CD4-positive, alpha-beta T cell (primary cell): ENCODE results near the gene SLC13A3. TPM values are rescaled to one million over a fixed set of nuclear protein-coding genes. Genes with fewer than 3 reads are reported as not detected.
A peak's percentile ranks its signal among the peaks of the same experiment; 100 is the strongest.

Experiments used
- ATAC-seq: fragments of 200-7000 bp; cut with Tn5 transposase; one replicate; pipeline ENCODE4 v1.10.0; 2022; ENCODE audit warnings: mild to moderate bottlenecking; ENCODE audit not compliant: poor library complexity
- CTCF ChIA-PET: fragments of 350-600 bp; sonication (Branson Sonifier 250); formaldehyde crosslinking; loops from one replicate; lab custom pipeline; 2021; ENCODE audit warnings: antibody characterized with exemption, inconsistent platforms; lab: Charles Lee
- POLR2A ChIA-PET: fragments of 350-600 bp; sonication (Branson Sonifier 250); formaldehyde crosslinking; loops from one replicate; lab custom pipeline; 2021; ENCODE audit warnings: antibody characterized with exemption, inconsistent platforms; lab: Charles Lee
- DNase-seq, 14 experiments: peaks; one replicate each; pipeline ENCODE4 v3.0.0-alpha.2; 2013 to 2020; ENCODE audit warnings: mixed read lengths in 2 of 14
- H3K27ac ChIP-seq, 2 donors: one replicate each; pipeline versions ENCODE4 v1.5.1 to v1.7.0; 2013; ENCODE audit warnings: low read length in 2 of 2, low read depth in 1 of 2, mild to moderate bottlenecking in 1 of 2
- H3K27me3 ChIP-seq, 2 experiments: 1 replicate in 1 of 2; 2 replicates in 1 of 2; pipeline versions ENCODE4 v1.6.1 to v1.7.0; 2013; ENCODE audit warnings: low read length in 2 of 2, control low read depth in 1 of 2, mild to moderate bottlenecking in 1 of 2, moderate library complexity in 1 of 2; ENCODE audit not compliant: insufficient read depth in 2 of 2, control insufficient read depth in 1 of 2
- H3K36me3 ChIP-seq: one replicate; pipeline ENCODE4 v1.6.1; 2013; ENCODE audit warnings: low read length, control low read depth; ENCODE audit not compliant: insufficient read depth
- H3K4me1 ChIP-seq: one replicate; pipeline ENCODE4 v1.6.1; 2013; ENCODE audit warnings: low read length, control low read depth; ENCODE audit not compliant: insufficient read depth
- H3K4me3 ChIP-seq: one replicate; pipeline ENCODE4 v1.5.1; 2013; ENCODE audit warnings: mild to moderate bottlenecking, low read length, moderate library complexity
- H3K9me3 ChIP-seq, 2 experiments: 1 replicate in 1 of 2; 2 replicates in 1 of 2; pipeline versions ENCODE4 v1.6.1 to v1.7.0; 2013; ENCODE audit warnings: low read length in 2 of 2, mild to moderate bottlenecking in 2 of 2, control low read depth in 1 of 2, moderate library complexity in 1 of 2; ENCODE audit not compliant: control insufficient read depth in 1 of 2, insufficient read depth in 1 of 2
- H3K27ac Mint-ChIP-seq: one replicate; pipeline ENCODE4 v1.8.0; 2020; ENCODE audit warnings: mixed read lengths
- H3K27me3 Mint-ChIP-seq: one replicate; pipeline ENCODE4 v1.8.0; 2021; ENCODE audit warnings: mixed read lengths
- H3K36me3 Mint-ChIP-seq: one replicate; pipeline ENCODE4 v1.8.0; 2021; ENCODE audit warnings: low read depth, mixed read lengths
- H3K4me1 Mint-ChIP-seq: one replicate; pipeline ENCODE4 v1.8.0; 2021; ENCODE audit warnings: low read depth, mixed read lengths
- H3K4me3 Mint-ChIP-seq: one replicate; pipeline ENCODE4 v1.8.0; 2020; ENCODE audit warnings: mild to moderate bottlenecking, mixed read lengths
- H3K9me3 Mint-ChIP-seq: one replicate; pipeline ENCODE4 v1.8.0; 2020; ENCODE audit warnings: mixed read lengths
- intact Hi-C, 2 experiments: fragments of 100-400 bp; cut with DNase I in 1 of 2; cut with micrococcal nuclease in 1 of 2; formaldehyde crosslinking; loops; one replicate each; pipeline versions ENCODE4 v1.15.1 to v1.9.0; 2023 to 2025; cut with DNase I, micrococcal nuclease
- total RNA-seq, 174 experiments: library from RNA in 2 of 174; stranded (reverse) in 2 of 174; gene quantifications; one replicate each; pipeline ENCODE4 v1.2.3 and lab custom pipeline; 2021 to 2026
- TF ChIP-seq, protein P1 (sequence below): fragments of 200-600 bp; IDR thresholded peaks from one replicate; pipeline ENCODE4 v1.8.0; 2022; ENCODE audit warnings: antibody characterized with exemption, mild to moderate bottlenecking

SLC13A3 gene
- total RNA-seq, 2 experiments from 2014 or later = 0.28 TPM; not detected in 1

GRCh38 chr20:46690219-46691106, 39.2 kb upstream of the SLC13A3 start:
- no peaks in the 10 kb centered on the region for H3K27me3 Mint-ChIP-seq
- intact Hi-C loops = no loop called here
- peaks cover 26% of the 10 kb centered on the region for H3K36me3 Mint-ChIP-seq
- peaks cover 50% of the 10 kb centered on the region for H3K4me1 Mint-ChIP-seq
- Histone ChIP-seq H3K4me1 (peaks cover 28% of the 10 kb centered on the region), H3K36me3 (peaks cover 13% of the 10 kb centered on the region), H3K27ac (no peak overlapping the region), H3K9me3 (no peaks in the 10 kb centered on the region), H3K27me3 (no peaks in the 10 kb centered on the region), H3K4me3 (no peak overlapping the region)
- ATAC-seq (no peak), DNase-seq (no peak)
- TF ChIP-seq, protein P1, sequence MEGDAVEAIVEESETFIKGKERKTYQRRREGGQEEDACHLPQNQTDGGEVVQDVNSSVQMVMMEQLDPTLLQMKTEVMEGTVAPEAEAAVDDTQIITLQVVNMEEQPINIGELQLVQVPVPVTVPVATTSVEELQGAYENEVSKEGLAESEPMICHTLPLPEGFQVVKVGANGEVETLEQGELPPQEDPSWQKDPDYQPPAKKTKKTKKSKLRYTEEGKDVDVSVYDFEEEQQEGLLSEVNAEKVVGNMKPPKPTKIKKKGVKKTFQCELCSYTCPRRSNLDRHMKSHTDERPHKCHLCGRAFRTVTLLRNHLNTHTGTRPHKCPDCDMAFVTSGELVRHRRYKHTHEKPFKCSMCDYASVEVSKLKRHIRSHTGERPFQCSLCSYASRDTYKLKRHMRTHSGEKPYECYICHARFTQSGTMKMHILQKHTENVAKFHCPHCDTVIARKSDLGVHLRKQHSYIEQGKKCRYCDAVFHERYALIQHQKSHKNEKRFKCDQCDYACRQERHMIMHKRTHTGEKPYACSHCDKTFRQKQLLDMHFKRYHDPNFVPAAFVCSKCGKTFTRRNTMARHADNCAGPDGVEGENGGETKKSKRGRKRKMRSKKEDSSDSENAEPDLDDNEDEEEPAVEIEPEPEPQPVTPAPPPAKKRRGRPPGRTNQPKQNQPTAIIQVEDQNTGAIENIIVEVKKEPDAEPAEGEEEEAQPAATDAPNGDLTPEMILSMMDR = no peak
- ChIA-PET POLR2A (interaction anchor here (0.6 to 2.7 kb wide), 5 partner anchors 11 to 326 kb away, joined by 3 to 7 read pairs (median 3); partner anchors contain the start of gene ELMO2), CTCF (no interaction called here)
- H3K9me3 Mint-ChIP-seq = no peaks in the 10 kb centered on the region
- H3K4me3 Mint-ChIP-seq = peak overlapping the region; percentile 99
- H3K27ac Mint-ChIP-seq = peak overlapping the region; percentile 94

DNA sequence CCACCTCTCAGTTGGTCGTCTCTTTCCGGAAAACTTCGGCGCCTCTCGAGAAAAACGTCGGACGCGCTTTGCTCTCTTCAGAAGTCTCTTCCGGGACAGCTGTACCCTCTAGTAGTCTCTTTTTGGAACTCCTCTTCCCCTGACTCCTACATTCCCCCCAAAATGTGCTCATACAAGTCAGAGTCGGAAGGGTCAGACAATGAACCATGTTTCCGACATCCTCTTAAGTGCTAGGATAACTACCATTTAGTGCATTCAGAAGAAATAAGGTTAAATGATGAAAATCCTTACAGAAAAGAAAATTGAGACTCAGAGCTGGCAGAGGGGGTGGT, 38.5 kb upstream of the SLC13A3 start:
- no peaks in the 10 kb centered on the region for H3K9me3 ChIP-seq
- Mint-ChIP-seq H3K36me3 (peaks cover 32% of the 10 kb centered on the region), H3K4me3 (peak overlapping the region; percentile 99), H3K9me3 (no peaks in the 10 kb centered on the region), H3K27me3 (no peaks in the 10 kb centered on the region), H3K4me1 (peaks cover 57% of the 10 kb centered on the region), H3K27ac (peak overlapping the region; percentile 94)
- peaks cover 30% of the 10 kb centered on the region for H3K4me1 ChIP-seq
- peak overlapping the region; percentile 92 for H3K4me3 ChIP-seq
- ChIA-PET POLR2A (interaction anchor here (0.6 to 2.7 kb wide), 6 partner anchors 10 to 326 kb away, joined by 3 to 7 read pairs (median 3); partner anchors contain the start of gene ELMO2), CTCF (interaction anchor here (0.8 kb wide), 1 partner anchor 1931 kb away, joined by 3 read pairs; no protein-coding TSS in a partner anchor)
- H3K36me3 ChIP-seq = peaks cover 20% of the 10 kb centered on the region
- intact Hi-C loops = loop anchor here in 1 of 2 experiments (10.0 kb wide), 1 partner anchor 895 kb away; the partner anchor contains the start of genes DNTTIP1 and WFDC3
- H3K27ac ChIP-seq = peak overlapping the region in 1 of 2 donors; percentile 75
- no peaks in the 10 kb centered on the region for H3K27me3 ChIP-seq
- TF ChIP-seq, protein P1 = no peak
- DNase-seq (no peak), ATAC-seq (no peak)

GRCh38 chr20:46689082-46689753, 38.0 kb upstream of the SLC13A3 start, which contains the start of gene TP53RK:
Gene TP53RK, minus strand, starts transcription at chr20:46689444. Its CDS starts 30 bp downstream, at chr20:46689414.
- DNase-seq = peak; percentile 86 to 98 (median 96)
- H3K4me3 ChIP-seq = peak within 1 kb of the TSS; percentile 92
- CTCF ChIA-PET = interaction anchor here (0.8 kb wide), 1 partner anchor 1931 kb away, joined by 3 read pairs; no protein-coding TSS in a partner anchor

More at GRCh38 chr20:46689082-46689753, 38.0 kb upstream of the SLC13A3 start, which contains the start of gene TP53RK:
- POLR2A ChIA-PET = interaction anchor here (0.8 to 2.7 kb wide), 6 partner anchors 9 to 751 kb away, joined by 3 to 7 read pairs (median 3); partner anchors contain the start of gene ELMO2
- H3K9me3 ChIP-seq = no peaks in the 10 kb centered on the region
- intact Hi-C loops = loop anchor here in 1 of 2 experiments (10.0 kb wide), 1 partner anchor 894 kb away; the partner anchor contains the start of genes DNTTIP1 and WFDC3
- TF ChIP-seq, protein P1 = peak; percentile 28
- H3K4me1 Mint-ChIP-seq = peaks cover 56% of the 10 kb centered on the region
- H3K4me1 ChIP-seq = peaks cover 30% of the 10 kb centered on the region
- peak within 1 kb of the TSS; percentile 99 for H3K4me3 Mint-ChIP-seq
- ATAC-seq = peak; percentile 97
- no peaks in the 10 kb centered on the region for H3K27me3 ChIP-seq
- no peaks in the 10 kb centered on the region for H3K9me3 Mint-ChIP-seq
- peak within 1 kb of the TSS; percentile 94 for H3K27ac Mint-ChIP-seq
- peaks cover 25% of the 10 kb centered on the region for H3K36me3 ChIP-seq
- H3K27me3 Mint-ChIP-seq = no peaks in the 10 kb centered on the region
- H3K27ac ChIP-seq = peak within 1 kb of the TSS; percentile 68 to 75
- H3K36me3 Mint-ChIP-seq = peaks cover 37% of the 10 kb centered on the region
